K562 (cell line): ENCODE data around the gene PELI2. TPM values are rescaled to one million over a fixed set of nuclear protein-coding genes. Genes with fewer than 3 reads are reported as not detected.
A peak's percentile ranks its signal among the peaks of the same experiment; 100 is the strongest.

Experiments
- ATAC-seq: fragments of 200-7000 bp; cut with Tn5 transposase; 3 replicates; pipeline ENCODE4 v1.9.1; 2020; ENCODE audit warnings: moderate library complexity
- BruUV-seq: library from RNA; stranded (reverse); fragments of 400-500 nt; replicated peaks from 2 replicates; lab custom pipeline; 2021; lab: Mats Ljungman, UMichigan
- CTCF ChIA-PET: fragments of 300-600 bp; formaldehyde crosslinking; extraction: SDS; loops from one replicate; lab custom pipeline; 2021; ENCODE audit warnings: low intra/inter-chr PET ratio; lab: Yijun Ruan, JAX
- POLR2A ChIA-PET: fragments of 300-600, 350-650 bp; sonication (Branson Sonifier 250); formaldehyde crosslinking; extraction: SDS; loops from one replicate; lab custom pipeline; 2021; ENCODE audit warnings: antibody characterized with exemption, inconsistent platforms; lab: Yijun Ruan, JAX
- DNase-seq, 4 experiments: peaks; one replicate each; pipeline versions ENCODE4 v3.0.0 to v3.0.0-alpha.2; 2011 to 2018; ENCODE audit warnings: low spot score in 3 of 4, mixed read lengths in 3 of 4; ENCODE audit errors: extremely low read depth in 1 of 4
- FAIRE-seq: peaks from 2 replicates; lab custom pipeline; 2011; peaks lifted over from hg19 to GRCh38; lab: Jason Lieb, UNC
- H2AFZ ChIP-seq: 2 replicates; pipeline ENCODE4 v1.6.0; 2011; ENCODE audit warnings: low read depth, low read length, control low read depth, inconsistent platforms
- H3K27ac ChIP-seq: fragments of 200-600 bp; 3 replicates; pipeline ENCODE4 v1.8.0; 2011; ENCODE audit warnings: low read depth, mild to moderate bottlenecking, control low read depth, inconsistent platforms, low read length, moderate library complexity, mixed read lengths; ENCODE audit errors: extremely low read depth
- H3K27me3 ChIP-seq, 2 experiments: fragments of 300-600 bp in 1 of 2; 2 replicates in 1 of 2; 3 replicates in 1 of 2; pipeline versions ENCODE4 v1.6.0 to v1.8.0; 2011; ENCODE audit warnings: inconsistent platforms in 2 of 2, low read length in 2 of 2, mild to moderate bottlenecking in 1 of 2, mixed read lengths in 1 of 2, moderate library complexity in 1 of 2; ENCODE audit not compliant: control insufficient read depth in 2 of 2, insufficient read depth in 2 of 2
- H3K36me3 ChIP-seq: fragments of 300-600 bp; 3 replicates; pipeline ENCODE4 v1.8.0; 2011; ENCODE audit warnings: mild to moderate bottlenecking, low read length, inconsistent platforms; ENCODE audit not compliant: control insufficient read depth, insufficient read depth
- H3K4me1 ChIP-seq, 2 experiments: fragments of 200-600 bp in 1 of 2; replicated peaks in 1 of 2; 2 replicates in 1 of 2; 3 replicates in 1 of 2; pipeline versions ENCODE4 v1.5.1 to v1.8.0; 2011; ENCODE audit warnings: inconsistent platforms in 2 of 2, low read length in 2 of 2, mild to moderate bottlenecking in 1 of 2, mixed read lengths in 1 of 2, moderate library complexity in 1 of 2; ENCODE audit not compliant: control insufficient read depth in 2 of 2, insufficient read depth in 2 of 2
- H3K4me2 ChIP-seq: 2 replicates; pipeline ENCODE4 v1.6.1; 2011; ENCODE audit warnings: low read length, control low read depth, inconsistent platforms, mixed read lengths; ENCODE audit not compliant: insufficient read depth
- H3K4me3 ChIP-seq: fragments of 200-600 bp; sonication (generic), shearing (Covaris generic); 2 replicates; pipeline ENCODE4 v1.5.1; 2016; ENCODE audit warnings: control low read depth, inconsistent platforms
- H3K79me2 ChIP-seq: fragments of 200-600 bp; 3 replicates; pipeline ENCODE4 v1.8.0; 2011; ENCODE audit warnings: low read length, inconsistent platforms; ENCODE audit not compliant: control insufficient read depth, insufficient read depth
- H3K9ac ChIP-seq, 2 experiments: 2 replicates each; pipeline versions ENCODE4 v1.6.0 to v1.6.1; 2011; ENCODE audit warnings: low read depth in 2 of 2, low read length in 2 of 2, control low read depth in 1 of 2, inconsistent platforms in 1 of 2, mild to moderate bottlenecking in 1 of 2, mixed read lengths in 1 of 2; ENCODE audit not compliant: insufficient read depth in 1 of 2
- H3K9me1 ChIP-seq: one replicate; pipeline ENCODE4 v1.6.0; 2011; ENCODE audit warnings: inconsistent platforms, mild to moderate bottlenecking, low read length, moderate library complexity; ENCODE audit not compliant: control insufficient read depth, insufficient read depth
- H3K9me3 ChIP-seq: replicated peaks from 2 replicates; pipeline ENCODE4 v1.5.1; 2011; ENCODE audit warnings: low read depth, low read length, inconsistent platforms; ENCODE audit not compliant: control insufficient read depth, insufficient read depth
- H4K20me1 ChIP-seq: replicated peaks from 2 replicates; pipeline ENCODE4 v1.6.1; 2011; ENCODE audit warnings: low read length, inconsistent platforms, mixed read lengths; ENCODE audit not compliant: control insufficient read depth, insufficient read depth
- CEBPB ChIP-seq: fragments of 450-650 bp; IDR thresholded peaks from 2 replicates; pipeline ENCODE4 v1.6.1; 2016; ENCODE audit warnings: missing genetic modification characterization, missing compliant biosample characterization
- CEBPG ChIP-seq, 3 experiments: fragments of 200-800 bp in 1 of 3; sonication (Bioruptor generic) in 1 of 3; sonication (generic) in 1 of 3; formaldehyde crosslinking in 1 of 3; IDR thresholded peaks in 2 of 3; conservative IDR thresholded peaks in 1 of 3; 2 replicates each; pipeline versions ENCODE4 v1.6.1 to v1.8.0; 2016 to 2022; ENCODE audit warnings: missing compliant biosample characterization in 2 of 3, missing genetic modification characterization in 2 of 3, mild to moderate bottlenecking in 1 of 3, missing genetic modification reagents in 1 of 3
- COPS2 ChIP-seq: fragments of 450-650 bp; conservative IDR thresholded peaks from 2 replicates; pipeline ENCODE4 v1.6.1; 2016; ENCODE audit warnings: mild to moderate bottlenecking, moderate library complexity
- MTA1 ChIP-seq: fragments of 450-650 bp; IDR thresholded peaks from 2 replicates; pipeline ENCODE4 v1.6.1; 2017; ENCODE audit warnings: borderline replicate concordance
- NBN ChIP-seq: fragments of 450-650 bp; IDR thresholded peaks from 2 replicates; pipeline ENCODE4 v1.6.1; 2016; ENCODE audit warnings: low read depth, mild to moderate bottlenecking
- PHF20 ChIP-seq: fragments of 450-650 bp; IDR thresholded peaks from 2 replicates; pipeline ENCODE4 v1.6.1; 2018; ENCODE audit not compliant: partially characterized antibody
- PHTF2 ChIP-seq: fragments of 250-450 bp; sonication (Bioruptor Pico); IDR thresholded peaks from 2 replicates; pipeline ENCODE4 v1.5.0; 2021; ENCODE audit warnings: mild to moderate bottlenecking
- RBFOX2 ChIP-seq: fragments of 200-400 bp; formaldehyde crosslinking; IDR thresholded peaks from 2 replicates; pipeline ENCODE4 v1.6.1; 2017; ENCODE audit warnings: low read depth, mild to moderate bottlenecking, low read length, moderate library complexity
- TRIM24 ChIP-seq, 2 experiments: fragments of 450-650 bp; IDR thresholded peaks; 2 replicates each; pipeline ENCODE4 v1.6.1; 2016
- ZNF311 ChIP-seq: fragments of 250-450 bp; sonication (Bioruptor Pico); IDR thresholded peaks from 2 replicates; pipeline ENCODE4 v1.4.0; 2020; ENCODE audit warnings: mild to moderate bottlenecking, moderate library complexity
- ZNF695 ChIP-seq: fragments of 450-650 bp; formaldehyde crosslinking; IDR thresholded peaks from 2 replicates; pipeline ENCODE4 v1.4.0; 2020; ENCODE audit warnings: mild to moderate bottlenecking, moderate library complexity
- ZNF764 ChIP-seq: fragments of 250-450 bp; sonication (Bioruptor Pico); IDR thresholded peaks from 2 replicates; pipeline ENCODE4 v1.4.0; 2020; ENCODE audit warnings: low read depth, mild to moderate bottlenecking, moderate library complexity
- ZSCAN32 ChIP-seq: fragments of 450-650 bp; formaldehyde crosslinking; IDR thresholded peaks from 2 replicates; pipeline ENCODE4 v1.4.0; 2020; ENCODE audit warnings: mild to moderate bottlenecking, moderate library complexity
- WGBS: fragments of 100-300 bp; shearing (Covaris generic); methylation state at CpG from one replicate; pipeline ENCODE4 v1.1.6; 2016; ENCODE audit warnings: low coverage, mixed read lengths; ENCODE audit not compliant: insufficient coverage; ENCODE audit errors: missing lambda C conversion rate; 5-methylcytosine and 5-hydroxymethylcytosine counted together
- in situ Hi-C: fragments of 300-500 bp; cut with MboI; formaldehyde crosslinking; loops from 4 replicates; pipeline ENCODE4 v1.15.0; 2018; ENCODE audit warnings: inconsistent platforms, mixed read lengths
- intact Hi-C: fragments of 100-400 bp; cut with micrococcal nuclease; formaldehyde crosslinking; loops from 2 replicates; pipeline ENCODE4 v1.14.2; 2022
- polyA plus RNA-seq, 8 experiments: library from polyadenylated mRNA; depleted of rRNA in 4 of 8; stranded (reverse) in 5 of 8; unstranded in 3 of 8; fragments of >200 nt; fragmentation: Nextera tagmentation in 2 of 8; fragmentation: Illumina TruSeq in 1 of 8; extraction: Ambion mirVana in 2 of 8; extraction: Trizol in 1 of 8; gene quantifications; 2 replicates each; pipeline versions ENCODE4 v1.2.1 to v1.2.3, GENCODE V29; 2011 to 2014; ENCODE audit warnings: inconsistent platforms in 1 of 8, missing spikeins in 1 of 8
- total RNA-seq, 7 experiments: library from RNA; depleted of rRNA in 6 of 7; stranded (reverse); fragments of >200 nt in 6 of 7; fragmentation: Illumina TruSeq in 2 of 7; extraction: Trizol in 2 of 7; gene quantifications; 2 replicates each; pipeline versions ENCODE4 v1.2.1 to v1.2.3, GENCODE V29; 2011 to 2021; ENCODE audit warnings: low replicate concordance in 1 of 7
- TF ChIP-seq, protein P1 (sequence below): fragments of 450-650 bp; formaldehyde crosslinking; IDR thresholded peaks from 2 replicates; pipeline ENCODE4 v1.4.0; 2022; ENCODE audit warnings: mild to moderate bottlenecking, moderate library complexity
- TF ChIP-seq, protein P2 (sequence below): fragments of 450-650 bp; IDR thresholded peaks from 2 replicates; pipeline ENCODE4 v1.6.1; 2016
- TF ChIP-seq, protein P3 (sequence below), 2 experiments: fragments of 450-650 bp; IDR thresholded peaks; 2 replicates each; pipeline ENCODE4 v1.6.1; 2016
- TF ChIP-seq, protein P4 (sequence below), 2 experiments: fragments of 450-650 bp in 1 of 2; sonication (generic) in 1 of 2; formaldehyde crosslinking in 1 of 2; IDR thresholded peaks in 1 of 2; conservative IDR thresholded peaks in 1 of 2; 2 replicates each; pipeline versions ENCODE4 v1.6.1 to v1.8.1; 2016 to 2023; ENCODE audit warnings: mild to moderate bottlenecking in 2 of 2, moderate library complexity in 2 of 2, inconsistent platforms in 1 of 2, missing genetic modification reagents in 1 of 2

PELI2 gene
- total and polyA plus RNA-seq, 9 of the 15 experiments (the other 6 are each of a cell fraction or from before 2014, with no cell fraction given): 0.20 to 1.5 (median 0.44) TPM

DNA sequence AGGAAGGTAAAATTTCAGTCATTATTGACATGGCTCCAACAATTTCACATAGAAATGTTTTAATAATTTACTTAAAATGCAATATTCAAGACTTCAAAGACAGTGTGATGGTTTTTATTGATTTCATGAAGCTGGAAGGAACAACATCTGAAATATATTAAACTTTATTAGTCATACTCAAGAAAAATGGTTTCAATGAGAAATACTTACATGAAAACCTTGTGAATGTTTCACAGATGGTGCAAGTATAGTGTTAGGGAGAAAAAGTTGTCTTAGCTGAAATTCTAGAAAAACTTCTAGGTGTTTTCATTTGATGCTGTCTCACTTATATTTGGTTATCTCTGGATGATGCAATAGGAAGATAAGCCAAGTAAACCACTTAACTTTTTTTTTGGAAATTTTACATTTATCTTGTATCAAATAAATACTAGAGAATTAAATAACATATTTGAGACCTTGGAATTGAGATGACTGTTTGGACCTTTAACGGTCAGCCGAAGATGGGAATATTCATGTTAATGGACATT is 65.5 kb downstream of the PELI2 start:
- intact Hi-C loops (no loop called here), in situ Hi-C loops (no loop called here)
- H3K27ac ChIP-seq: no peak overlapping the region
- no peaks in the 10 kb centered on the region for H3K9me1 ChIP-seq
- H3K4me2 ChIP-seq: no peak overlapping the region
- H3K9ac ChIP-seq: no peak overlapping the region
- no peak overlapping the region for H3K4me3 ChIP-seq
- TF ChIP-seq CEBPB (tag) (peak; percentile 50), ZSCAN32 (CRISPR knock-in tag) (peak; percentile 74), NBN (no peak), COPS2 (no peak), TRIM24 (IDR thresholded peaks at IDR 0.05) (peak; percentile 42 to 60; a peak in 2 of 4 replicates), ZNF695 (CRISPR knock-in tag) (no peak), MTA1 (no peak), ZNF764 (CRISPR knock-in tag) (no peak), RBFOX2 (no peak), ZNF311 (CRISPR knock-in tag) (no peak), PHTF2 (CRISPR knock-in tag) (no peak), CEBPG (CRISPR knock-in tag; IDR thresholded peaks at IDR 0.05) (no peak), CEBPG (tag; conservative IDR thresholded peaks at IDR 0.05 in 1 of 2, IDR thresholded peaks at IDR 0.05 in 1 of 2) (peak; percentile 81 to 92), PHF20 (no peak)
- TF ChIP-seq, protein P1, sequence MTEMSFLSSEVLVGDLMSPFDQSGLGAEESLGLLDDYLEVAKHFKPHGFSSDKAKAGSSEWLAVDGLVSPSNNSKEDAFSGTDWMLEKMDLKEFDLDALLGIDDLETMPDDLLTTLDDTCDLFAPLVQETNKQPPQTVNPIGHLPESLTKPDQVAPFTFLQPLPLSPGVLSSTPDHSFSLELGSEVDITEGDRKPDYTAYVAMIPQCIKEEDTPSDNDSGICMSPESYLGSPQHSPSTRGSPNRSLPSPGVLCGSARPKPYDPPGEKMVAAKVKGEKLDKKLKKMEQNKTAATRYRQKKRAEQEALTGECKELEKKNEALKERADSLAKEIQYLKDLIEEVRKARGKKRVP (CRISPR knock-in tag): peak; percentile 82
- TF ChIP-seq, protein P2, sequence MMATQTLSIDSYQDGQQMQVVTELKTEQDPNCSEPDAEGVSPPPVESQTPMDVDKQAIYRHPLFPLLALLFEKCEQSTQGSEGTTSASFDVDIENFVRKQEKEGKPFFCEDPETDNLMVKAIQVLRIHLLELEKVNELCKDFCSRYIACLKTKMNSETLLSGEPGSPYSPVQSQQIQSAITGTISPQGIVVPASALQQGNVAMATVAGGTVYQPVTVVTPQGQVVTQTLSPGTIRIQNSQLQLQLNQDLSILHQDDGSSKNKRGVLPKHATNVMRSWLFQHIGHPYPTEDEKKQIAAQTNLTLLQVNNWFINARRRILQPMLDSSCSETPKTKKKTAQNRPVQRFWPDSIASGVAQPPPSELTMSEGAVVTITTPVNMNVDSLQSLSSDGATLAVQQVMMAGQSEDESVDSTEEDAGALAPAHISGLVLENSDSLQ: no peak
- TF ChIP-seq, protein P3, sequence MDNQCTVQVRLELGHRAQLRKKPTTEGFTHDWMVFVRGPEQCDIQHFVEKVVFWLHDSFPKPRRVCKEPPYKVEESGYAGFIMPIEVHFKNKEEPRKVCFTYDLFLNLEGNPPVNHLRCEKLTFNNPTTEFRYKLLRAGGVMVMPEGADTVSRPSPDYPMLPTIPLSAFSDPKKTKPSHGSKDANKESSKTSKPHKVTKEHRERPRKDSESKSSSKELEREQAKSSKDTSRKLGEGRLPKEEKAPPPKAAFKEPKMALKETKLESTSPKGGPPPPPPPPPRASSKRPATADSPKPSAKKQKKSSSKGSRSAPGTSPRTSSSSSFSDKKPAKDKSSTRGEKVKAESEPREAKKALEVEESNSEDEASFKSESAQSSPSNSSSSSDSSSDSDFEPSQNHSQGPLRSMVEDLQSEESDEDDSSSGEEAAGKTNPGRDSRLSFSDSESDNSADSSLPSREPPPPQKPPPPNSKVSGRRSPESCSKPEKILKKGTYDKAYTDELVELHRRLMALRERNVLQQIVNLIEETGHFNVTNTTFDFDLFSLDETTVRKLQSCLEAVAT (IDR thresholded peaks at IDR 0.05): no peak
- TF ChIP-seq, protein P4, sequence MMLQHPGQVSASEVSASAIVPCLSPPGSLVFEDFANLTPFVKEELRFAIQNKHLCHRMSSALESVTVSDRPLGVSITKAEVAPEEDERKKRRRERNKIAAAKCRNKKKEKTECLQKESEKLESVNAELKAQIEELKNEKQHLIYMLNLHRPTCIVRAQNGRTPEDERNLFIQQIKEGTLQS (IDR thresholded peaks at IDR 0.05): peak; percentile 77
- TF ChIP-seq, protein P4 (CRISPR knock-in tag; conservative IDR thresholded peaks at IDR 0.05): no peak
- H4K20me1 ChIP-seq: no peaks in the 10 kb centered on the region
- no peak for DNase-seq
- no peaks in the 10 kb centered on the region for H3K79me2 ChIP-seq
- 94% methylated on average over 2 of the region's 2 CpGs for WGBS
- no peaks in the 10 kb centered on the region for H3K9me3 ChIP-seq
- no peaks in the 10 kb centered on the region for H3K36me3 ChIP-seq
- no TSS peak for BruUV-seq
- ChIA-PET CTCF (no interaction called here), POLR2A (interaction anchor here (1.3 kb wide), 1 partner anchor 11 kb away, joined by 7 read pairs; no protein-coding TSS in a partner anchor)
- no peak overlapping the region for H2AFZ ChIP-seq
- no peak for ATAC-seq
- FAIRE-seq: no peak
- no peaks in the 10 kb centered on the region; a peak in 1 of 5 replicates for H3K4me1 ChIP-seq
- H3K27me3 ChIP-seq: no peaks in the 10 kb centered on the region
